Erythroblast (primary cell): ENCODE data around the gene NUP93.
A peak's percentile ranks its signal among the peaks of the same experiment; 100 is the strongest.
"Not testable (repeated sequence)": the region's sequence is repeated elsewhere in the genome, so short reads cannot be mapped to it uniquely, and the experiment has no call there.

Experiments
- DNase-seq, 2 experiments: peaks; one replicate each; lab custom pipeline; 2025; lab: John Stamatoyannopoulos, UW
- GATA1 ChIP-seq: IDR thresholded peaks from 2 replicates; pipeline ENCODE4 v1.6.1; 2011; ENCODE audit warnings: low read depth, mild to moderate bottlenecking, control low read depth, low read length, moderate library complexity
- POLR2A ChIP-seq: IDR thresholded peaks from 2 replicates; pipeline ENCODE4 v1.6.1; 2011; ENCODE audit warnings: mild to moderate bottlenecking, low read length

The NUP93 gene

GRCh38 chr16:56866955-56867830, 137.3 kb downstream of the NUP93 start:
- no peak for TF ChIP-seq GATA1
- no peak for TF ChIP-seq POLR2A
- peak; percentile 43 to 65 for DNase-seq

DNA sequence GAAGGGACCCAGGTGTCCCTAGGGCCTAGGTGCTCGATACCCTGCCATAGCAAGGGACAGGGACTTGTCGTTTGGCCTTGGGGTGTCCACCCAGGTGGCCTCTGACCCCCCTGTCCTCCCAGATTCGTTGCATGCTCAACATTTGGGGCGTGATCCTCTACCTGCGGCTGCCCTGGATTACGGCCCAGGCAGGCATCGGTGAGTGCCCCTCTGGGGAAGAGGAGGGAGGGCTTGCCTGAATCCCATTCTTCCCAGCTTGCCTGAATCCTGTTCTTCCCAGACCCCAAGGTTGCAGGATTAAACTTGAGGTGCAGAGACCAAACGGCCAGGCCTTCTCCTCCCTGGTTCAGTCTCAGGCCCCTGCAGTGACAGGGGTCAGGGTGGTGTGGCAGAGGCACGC, 138.2 kb downstream of the NUP93 start:
- DNase-seq, result no peak
- TF ChIP-seq GATA1, result no peak
- TF ChIP-seq POLR2A, result no peak

DNA sequence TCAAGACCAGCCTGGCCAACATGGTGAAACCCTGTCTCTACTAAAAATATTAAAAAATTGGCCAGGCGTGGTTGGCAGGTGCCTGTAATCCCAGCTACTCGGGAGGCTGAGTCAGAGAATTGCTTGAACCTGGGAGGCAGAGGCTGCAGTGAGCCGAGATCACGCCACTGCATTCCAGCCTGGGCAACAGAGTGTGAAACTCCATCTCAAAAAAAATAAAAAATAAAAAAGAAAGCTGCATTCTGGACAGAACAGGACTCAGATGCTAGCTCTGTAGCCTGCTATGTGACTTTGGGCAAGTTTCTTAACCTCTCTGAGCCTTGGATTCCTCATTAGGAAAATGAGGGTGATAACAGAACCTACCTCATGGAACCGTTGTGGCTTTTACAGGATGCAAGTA, 138.8 kb downstream of the NUP93 start:
- not testable (repeated sequence) for DNase-seq

- DNase-seq, result peak; percentile 58 to 67
Measured at GRCh38 chr16:56869513-56870275, 139.8 kb downstream of the NUP93 start.

GRCh38 chr16:56870276-56870888, 140.5 kb downstream of the NUP93 start:
- TF ChIP-seq GATA1 (no peak), POLR2A (no peak)
- no peak for DNase-seq

More at GRCh38 chr16:56869513-56870275, 139.8 kb downstream of the NUP93 start:
- TF ChIP-seq GATA1, result no peak
- no peak for TF ChIP-seq POLR2A

DNA sequence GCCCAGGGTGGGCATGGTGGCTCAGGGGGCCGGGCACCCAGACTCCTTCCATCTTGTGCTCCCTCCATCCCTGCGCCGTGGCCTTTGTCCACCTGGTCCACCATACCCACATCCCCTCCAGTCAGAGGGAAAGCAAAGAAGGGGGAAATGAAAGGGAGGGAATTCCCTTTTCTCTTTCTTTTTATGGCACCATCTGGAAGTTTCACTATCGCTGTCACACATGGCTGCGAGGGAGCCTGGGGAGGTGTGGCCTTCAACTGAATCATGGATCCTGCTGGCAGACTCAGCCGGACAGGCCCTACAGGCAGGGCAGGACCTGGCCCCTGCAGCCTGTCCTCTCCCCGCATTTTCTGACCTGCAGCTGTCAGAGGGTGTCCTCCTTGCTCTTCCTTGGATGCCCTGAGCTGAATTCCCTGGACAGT, 141.3 kb downstream of the NUP93 start:
- DNase-seq, result no peak
- TF ChIP-seq GATA1, result no peak
- TF ChIP-seq POLR2A, result no peak

- TF ChIP-seq POLR2A (no peak), GATA1 (no peak)
- no peak for DNase-seq
Measured at GRCh38 chr16:56872863-56873391, 143.0 kb downstream of the NUP93 start.

DNA sequence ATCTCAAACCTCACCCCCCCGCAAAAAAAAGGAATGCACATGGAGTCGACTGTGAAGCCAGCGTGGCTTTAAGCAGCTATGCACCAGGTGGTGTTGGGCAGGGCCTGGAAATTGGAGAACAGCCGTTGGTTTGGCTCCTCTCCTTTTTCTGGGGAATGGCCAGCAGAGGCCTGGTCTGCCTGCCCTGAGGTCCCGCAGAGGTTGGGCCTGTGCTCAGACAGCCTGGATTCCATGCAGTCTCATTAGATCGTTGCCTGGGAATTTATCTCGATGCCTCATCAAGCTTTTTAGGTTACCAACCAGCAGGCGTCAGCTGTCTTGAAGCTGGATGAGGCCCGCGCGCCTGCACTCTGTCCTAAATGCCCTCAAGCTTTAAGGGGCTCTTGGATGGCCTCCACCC, 144.9 kb downstream of the NUP93 start:
- TF ChIP-seq POLR2A (no peak), GATA1 (no peak)
- no peak for DNase-seq

DNA sequence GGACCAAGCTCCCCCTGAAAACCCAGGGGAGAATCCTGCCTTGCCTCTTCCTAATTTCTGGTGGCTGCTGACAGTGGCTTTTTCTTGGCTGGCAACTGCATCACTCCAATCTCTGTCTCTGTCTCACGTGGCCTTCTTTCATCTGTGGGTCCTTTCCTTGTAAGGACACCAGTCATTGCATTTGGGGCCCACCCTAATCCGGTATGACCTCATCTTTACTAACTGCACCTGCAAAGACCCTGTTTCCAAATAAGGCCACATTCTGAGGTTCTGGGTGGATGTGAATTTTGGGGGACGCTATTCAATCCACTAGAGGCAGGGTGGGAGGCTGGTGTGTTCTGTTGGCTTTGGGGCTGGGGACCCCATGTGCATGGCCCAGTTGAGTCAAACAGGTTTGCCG, 146.1 kb downstream of the NUP93 start:
- DNase-seq, result no peak
- TF ChIP-seq POLR2A (no peak), GATA1 (no peak)

DNA sequence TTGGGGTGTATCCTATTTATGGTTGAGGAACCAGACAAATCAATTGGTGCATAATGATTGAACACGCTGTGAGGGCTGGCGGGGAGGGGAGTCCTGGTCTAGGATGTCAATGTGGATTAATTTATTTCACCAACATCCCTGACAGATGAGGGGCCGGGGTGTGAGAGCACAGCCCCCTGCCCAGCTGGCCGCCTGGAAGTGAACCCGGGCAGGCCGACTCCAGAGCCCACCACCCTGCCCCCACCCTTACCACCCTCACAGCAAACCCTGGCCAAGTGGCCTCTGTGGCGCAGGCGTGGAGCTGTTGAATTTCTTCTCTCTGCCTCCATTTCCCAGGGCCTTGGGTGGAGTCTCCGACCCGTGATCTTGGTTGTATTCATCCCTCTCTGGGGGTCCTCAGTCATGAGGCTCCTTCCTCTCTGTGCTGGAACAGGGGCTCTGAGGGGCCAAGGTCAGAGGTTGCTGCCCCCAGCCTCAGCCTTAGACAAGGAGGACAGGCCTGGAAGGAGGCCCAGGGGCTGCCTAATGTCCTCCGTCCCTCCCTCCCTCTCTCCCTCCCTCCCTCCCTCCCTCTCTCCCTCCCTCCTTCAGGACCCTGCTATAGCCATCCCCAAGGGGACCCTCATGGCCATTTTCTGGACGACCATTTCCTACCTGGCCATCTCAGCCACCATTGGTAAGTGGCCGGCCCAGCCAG, 147.7 kb downstream of the NUP93 start:
- no peak for DNase-seq
- TF ChIP-seq GATA1 (no peak), POLR2A (no peak)

DNA sequence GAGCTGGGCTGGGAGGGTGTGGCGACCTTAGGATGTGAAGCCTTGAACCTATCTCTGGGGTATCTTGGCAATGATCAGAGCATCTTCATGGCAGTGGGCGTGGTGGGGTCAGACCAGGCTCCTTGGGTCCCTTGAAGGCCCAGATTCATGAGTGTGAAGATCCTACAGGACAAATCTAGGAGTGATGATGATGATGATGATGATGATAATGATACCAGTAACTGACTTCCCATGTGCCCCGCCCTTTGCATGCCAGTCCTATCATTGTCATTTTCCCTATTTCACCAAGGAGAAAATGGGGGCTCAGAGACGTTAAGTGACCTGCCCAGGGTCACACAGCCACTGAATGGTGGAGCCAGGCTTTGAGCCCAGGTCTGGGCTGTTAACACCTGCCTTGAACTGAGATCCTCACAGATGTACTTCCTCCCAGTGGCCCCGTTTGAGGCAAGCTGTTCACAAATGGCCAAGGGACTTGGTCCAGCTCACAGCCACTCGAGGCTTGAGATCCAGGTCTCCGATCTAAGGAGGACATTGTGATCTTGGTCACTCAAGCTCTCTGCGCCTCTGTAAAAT, 148.4 kb downstream of the NUP93 start:
- TF ChIP-seq POLR2A (no peak), GATA1 (no peak)
- no peak for DNase-seq

DNA sequence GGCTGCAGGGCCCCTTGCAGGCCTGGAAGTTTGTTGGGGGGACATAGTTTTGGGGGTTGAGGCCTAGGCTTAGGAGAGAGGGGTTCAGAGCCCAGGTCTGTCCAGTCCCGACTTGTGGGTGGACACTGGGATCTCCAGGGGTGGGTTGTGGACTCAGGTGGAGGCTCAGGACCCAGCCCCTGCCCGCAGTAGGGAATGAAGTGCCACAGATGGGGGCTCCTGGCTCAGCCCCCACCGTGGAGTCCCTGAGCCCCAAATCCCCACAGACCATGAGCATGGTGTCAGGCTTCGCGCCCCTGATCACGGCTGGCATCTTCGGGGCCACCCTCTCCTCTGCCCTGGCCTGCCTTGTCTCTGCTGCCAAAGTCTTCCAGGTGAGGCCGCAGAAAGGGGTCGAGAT, 149.3 kb downstream of the NUP93 start:
- no peak for DNase-seq
- no peak for TF ChIP-seq POLR2A
- TF ChIP-seq GATA1, result no peak

GRCh38 chr16:56880176-56880575, 150.2 kb downstream of the NUP93 start:
- DNase-seq, result no peak
- TF ChIP-seq GATA1 (no peak), POLR2A (no peak)
